ENCODE results near the gene CFAP97D2.
A peak's percentile ranks its signal among the peaks of the same experiment; 100 is the strongest.

The CFAP97D2 gene

GRCh38 chr13:114219392-114219791 is 40.3 kb downstream of the CFAP97D2 start:
- Histone ChIP-seq H3K4me3 (ENCODE audit: insufficient read depth, low read depth, low read length, poor library complexity, severe bottlenecking) (no peak overlapping the region), H3K27ac (ENCODE audit: insufficient read depth, low read length, poor library complexity, severe bottlenecking) (no peak overlapping the region), H3K27me3 (replicated peaks; ENCODE audit: control insufficient read depth, insufficient read depth, low read length, poor library complexity, severe bottlenecking) (no peaks in the 10 kb centered on the region), H3K4me1 (ENCODE audit: control insufficient read depth, insufficient read depth, low read length, poor library complexity, severe bottlenecking) (peaks cover 16% of the 10 kb centered on the region), H3K9me3 (ENCODE audit: control insufficient read depth, low read length) (no peaks in the 10 kb centered on the region), H3K36me3 (ENCODE audit: control insufficient read depth, insufficient read depth, low read length) (no peaks in the 10 kb centered on the region)
- DNase-seq, result no peak

- H3K27ac ChIP-seq (ENCODE audit: insufficient read depth, low read length, poor library complexity, severe bottlenecking), result no peak overlapping the region
- DNase-seq, result no peak
- no peaks in the 10 kb centered on the region for H3K27me3 ChIP-seq (replicated peaks; ENCODE audit: control insufficient read depth, insufficient read depth, low read length, poor library complexity, severe bottlenecking)
- no peaks in the 10 kb centered on the region for H3K36me3 ChIP-seq (ENCODE audit: control insufficient read depth, insufficient read depth, low read length)
- no peaks in the 10 kb centered on the region for H3K9me3 ChIP-seq (ENCODE audit: control insufficient read depth, low read length)
- H3K4me3 ChIP-seq (ENCODE audit: insufficient read depth, low read depth, low read length, poor library complexity, severe bottlenecking), result no peak overlapping the region
- H3K4me1 ChIP-seq (ENCODE audit: control insufficient read depth, insufficient read depth, low read length, poor library complexity, severe bottlenecking), result peaks cover 41% of the 10 kb centered on the region
Observed at GRCh38 chr13:114222461-114222968, 43.5 kb downstream of the CFAP97D2 start.

GRCh38 chr13:114224201-114224600 is 45.1 kb downstream of the CFAP97D2 start:
- H3K4me1 ChIP-seq (ENCODE audit: control insufficient read depth, insufficient read depth, low read length, poor library complexity, severe bottlenecking), result peaks cover 40% of the 10 kb centered on the region
- H3K9me3 ChIP-seq (ENCODE audit: control insufficient read depth, low read length), result no peaks in the 10 kb centered on the region
- no peaks in the 10 kb centered on the region for H3K27me3 ChIP-seq (replicated peaks; ENCODE audit: control insufficient read depth, insufficient read depth, low read length, poor library complexity, severe bottlenecking)
- H3K36me3 ChIP-seq (ENCODE audit: control insufficient read depth, insufficient read depth, low read length), result no peaks in the 10 kb centered on the region
- no peak overlapping the region for H3K27ac ChIP-seq (ENCODE audit: insufficient read depth, low read length, poor library complexity, severe bottlenecking)
- H3K4me3 ChIP-seq (ENCODE audit: insufficient read depth, low read depth, low read length, poor library complexity, severe bottlenecking), result no peak overlapping the region
- DNase-seq, result no peak

- Histone ChIP-seq H3K4me3 (ENCODE audit: insufficient read depth, low read depth, low read length, poor library complexity, severe bottlenecking) (no peak overlapping the region), H3K4me1 (ENCODE audit: control insufficient read depth, insufficient read depth, low read length, poor library complexity, severe bottlenecking) (peaks cover 33% of the 10 kb centered on the region), H3K9me3 (ENCODE audit: control insufficient read depth, low read length) (no peaks in the 10 kb centered on the region), H3K27ac (ENCODE audit: insufficient read depth, low read length, poor library complexity, severe bottlenecking) (peak overlapping the region; percentile 16), H3K36me3 (ENCODE audit: control insufficient read depth, insufficient read depth, low read length) (no peaks in the 10 kb centered on the region), H3K27me3 (replicated peaks; ENCODE audit: control insufficient read depth, insufficient read depth, low read length, poor library complexity, severe bottlenecking) (no peaks in the 10 kb centered on the region)
- no peak for DNase-seq
Observed at GRCh38 chr13:114225610-114226009, 46.6 kb downstream of the CFAP97D2 start.

- Histone ChIP-seq H3K9me3 (ENCODE audit: control insufficient read depth, low read length) (no peaks in the 10 kb centered on the region), H3K27me3 (replicated peaks; ENCODE audit: control insufficient read depth, insufficient read depth, low read length, poor library complexity, severe bottlenecking) (no peaks in the 10 kb centered on the region), H3K4me3 (ENCODE audit: insufficient read depth, low read depth, low read length, poor library complexity, severe bottlenecking) (no peak overlapping the region), H3K27ac (ENCODE audit: insufficient read depth, low read length, poor library complexity, severe bottlenecking) (peak overlapping the region; percentile 16), H3K4me1 (ENCODE audit: control insufficient read depth, insufficient read depth, low read length, poor library complexity, severe bottlenecking) (peaks cover 33% of the 10 kb centered on the region), H3K36me3 (ENCODE audit: control insufficient read depth, insufficient read depth, low read length) (no peaks in the 10 kb centered on the region)
- DNase-seq, result no peak
Observed at GRCh38 chr13:114226088-114226487, 47.0 kb downstream of the CFAP97D2 start.

GRCh38 chr13:114226699-114227323 is 47.8 kb downstream of the CFAP97D2 start:
- no peak overlapping the region for H3K4me3 ChIP-seq (ENCODE audit: insufficient read depth, low read depth, low read length, poor library complexity, severe bottlenecking)
- H3K4me1 ChIP-seq (ENCODE audit: control insufficient read depth, insufficient read depth, low read length, poor library complexity, severe bottlenecking), result peaks cover 30% of the 10 kb centered on the region
- H3K36me3 ChIP-seq (ENCODE audit: control insufficient read depth, insufficient read depth, low read length), result no peaks in the 10 kb centered on the region
- H3K9me3 ChIP-seq (ENCODE audit: control insufficient read depth, low read length), result no peaks in the 10 kb centered on the region
- peak overlapping the region; percentile 33 for H3K27ac ChIP-seq (ENCODE audit: insufficient read depth, low read length, poor library complexity, severe bottlenecking)
- H3K27me3 ChIP-seq (replicated peaks; ENCODE audit: control insufficient read depth, insufficient read depth, low read length, poor library complexity, severe bottlenecking), result no peaks in the 10 kb centered on the region
- DNase-seq, result peak; percentile 67 to 75 (median 68)

GRCh38 chr13:114227528-114227927 is 48.5 kb downstream of the CFAP97D2 start:
- no peaks in the 10 kb centered on the region for H3K9me3 ChIP-seq (ENCODE audit: control insufficient read depth, low read length)
- H3K4me1 ChIP-seq (ENCODE audit: control insufficient read depth, insufficient read depth, low read length, poor library complexity, severe bottlenecking), result peaks cover 30% of the 10 kb centered on the region
- H3K27ac ChIP-seq (ENCODE audit: insufficient read depth, low read length, poor library complexity, severe bottlenecking), result no peak overlapping the region
- H3K36me3 ChIP-seq (ENCODE audit: control insufficient read depth, insufficient read depth, low read length), result no peaks in the 10 kb centered on the region
- no peak overlapping the region for H3K4me3 ChIP-seq (ENCODE audit: insufficient read depth, low read depth, low read length, poor library complexity, severe bottlenecking)
- H3K27me3 ChIP-seq (replicated peaks; ENCODE audit: control insufficient read depth, insufficient read depth, low read length, poor library complexity, severe bottlenecking), result no peaks in the 10 kb centered on the region
- no peak for DNase-seq

- Histone ChIP-seq H3K27ac (ENCODE audit: insufficient read depth, low read length, poor library complexity, severe bottlenecking) (no peak overlapping the region), H3K36me3 (ENCODE audit: control insufficient read depth, insufficient read depth, low read length) (no peaks in the 10 kb centered on the region), H3K9me3 (ENCODE audit: control insufficient read depth, low read length) (no peaks in the 10 kb centered on the region), H3K27me3 (replicated peaks; ENCODE audit: control insufficient read depth, insufficient read depth, low read length, poor library complexity, severe bottlenecking) (no peaks in the 10 kb centered on the region), H3K4me1 (ENCODE audit: control insufficient read depth, insufficient read depth, low read length, poor library complexity, severe bottlenecking) (peaks cover 30% of the 10 kb centered on the region), H3K4me3 (ENCODE audit: insufficient read depth, low read depth, low read length, poor library complexity, severe bottlenecking) (no peak overlapping the region)
- no peak for DNase-seq
Observed at GRCh38 chr13:114228176-114228575, 49.1 kb downstream of the CFAP97D2 start.

- H3K36me3 ChIP-seq (ENCODE audit: control insufficient read depth, insufficient read depth, low read length), result no peaks in the 10 kb centered on the region
- no peaks in the 10 kb centered on the region for H3K27me3 ChIP-seq (replicated peaks; ENCODE audit: control insufficient read depth, insufficient read depth, low read length, poor library complexity, severe bottlenecking)
- DNase-seq, result no peak
- no peaks in the 10 kb centered on the region for H3K9me3 ChIP-seq (ENCODE audit: control insufficient read depth, low read length)
- no peak overlapping the region for H3K4me3 ChIP-seq (ENCODE audit: insufficient read depth, low read depth, low read length, poor library complexity, severe bottlenecking)
- H3K4me1 ChIP-seq (ENCODE audit: control insufficient read depth, insufficient read depth, low read length, poor library complexity, severe bottlenecking), result peaks cover 23% of the 10 kb centered on the region
- H3K27ac ChIP-seq (ENCODE audit: insufficient read depth, low read length, poor library complexity, severe bottlenecking), result no peak overlapping the region
Observed at GRCh38 chr13:114229506-114229905, 50.4 kb downstream of the CFAP97D2 start.

GRCh38 chr13:114230117-114230516 is 51.1 kb downstream of the CFAP97D2 start:
- Histone ChIP-seq H3K27ac (ENCODE audit: insufficient read depth, low read length, poor library complexity, severe bottlenecking) (no peak overlapping the region), H3K4me3 (ENCODE audit: insufficient read depth, low read depth, low read length, poor library complexity, severe bottlenecking) (no peak overlapping the region), H3K36me3 (ENCODE audit: control insufficient read depth, insufficient read depth, low read length) (no peaks in the 10 kb centered on the region), H3K9me3 (ENCODE audit: control insufficient read depth, low read length) (no peaks in the 10 kb centered on the region), H3K4me1 (ENCODE audit: control insufficient read depth, insufficient read depth, low read length, poor library complexity, severe bottlenecking) (peaks cover 18% of the 10 kb centered on the region), H3K27me3 (replicated peaks; ENCODE audit: control insufficient read depth, insufficient read depth, low read length, poor library complexity, severe bottlenecking) (no peaks in the 10 kb centered on the region)
- DNase-seq, result no peak

Data from effector memory CD4-positive, alpha-beta T cell (primary cell).